Measurements from ENCODE around the gene ADAMTS17.

The ADAMTS17 gene

GRCh38 chr15:100266166-100266565 is 75.6 kb downstream of the ADAMTS17 start:
- no peak for DNase-seq

DNA sequence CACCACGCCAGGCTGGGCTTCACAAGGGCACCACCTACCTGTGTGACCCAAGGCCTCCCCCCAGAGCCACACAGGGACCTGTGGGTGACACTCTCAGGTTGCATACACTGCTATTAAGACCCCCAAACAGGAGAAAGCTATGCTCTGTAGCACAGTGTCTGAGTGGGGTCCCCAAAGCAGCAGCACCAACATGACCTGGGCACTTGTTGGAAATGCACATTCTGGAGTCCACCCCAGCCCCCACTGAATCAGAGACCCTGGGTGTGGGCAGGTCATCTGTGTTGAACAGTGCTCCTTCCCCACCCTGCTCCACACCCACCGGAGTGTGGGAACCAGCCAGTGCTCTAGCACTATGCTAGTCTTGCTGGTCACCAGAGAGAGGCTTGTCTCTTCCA is 76.1 kb downstream of the ADAMTS17 start:
- no peak for DNase-seq

DNA sequence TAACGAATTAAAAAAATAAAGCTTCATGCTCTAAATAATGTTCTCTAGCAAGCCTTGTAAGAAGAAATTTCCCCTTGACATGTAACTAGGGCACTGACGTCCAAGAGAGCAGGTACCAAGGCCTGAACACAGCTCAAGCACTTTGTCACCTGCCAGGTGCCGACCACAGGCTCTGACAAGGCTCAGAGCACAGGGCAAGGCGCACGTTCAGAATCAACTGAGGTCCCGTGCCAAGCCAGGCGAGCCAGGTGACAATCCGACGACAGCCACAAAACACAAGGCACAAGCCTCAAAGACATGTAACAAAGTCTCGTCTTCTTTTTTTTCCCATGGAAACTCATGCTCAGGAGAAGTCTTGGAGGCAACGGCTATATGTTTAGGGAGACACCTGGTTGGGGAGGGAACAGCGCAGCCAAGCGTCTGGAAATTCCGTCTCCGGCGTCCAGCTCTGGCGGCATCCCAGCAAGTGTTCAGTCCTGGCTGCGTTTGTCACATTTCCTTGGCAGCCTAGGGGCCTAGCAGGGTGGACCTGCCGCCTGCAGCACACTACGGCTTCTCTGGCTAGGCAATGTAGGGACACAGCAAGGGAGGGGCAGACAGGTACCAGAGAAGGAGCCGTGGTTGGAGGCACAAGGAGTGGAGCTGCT is 76.7 kb downstream of the ADAMTS17 start:
- no peak for DNase-seq

GRCh38 chr15:100263721-100264455 is 77.9 kb downstream of the ADAMTS17 start:
- no peak for DNase-seq

DNA sequence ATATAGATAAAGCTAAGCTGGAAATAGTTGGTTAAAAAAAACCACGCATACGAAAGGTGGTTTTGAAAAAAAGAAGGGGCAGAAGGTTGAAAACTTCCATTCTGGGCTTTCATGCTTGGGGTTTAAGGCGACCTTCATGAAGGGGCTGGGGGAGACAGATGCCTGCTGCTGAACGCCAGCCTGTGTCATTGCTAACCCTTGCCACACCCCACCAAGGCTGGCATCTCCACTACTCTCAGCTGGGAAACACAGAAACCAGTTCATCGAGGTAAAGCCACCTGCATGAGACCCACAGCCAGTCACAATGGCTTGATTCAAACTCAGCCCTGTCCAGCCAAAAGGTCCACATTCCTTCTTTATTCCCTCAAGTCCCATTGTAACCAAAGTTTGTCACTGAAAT is 78.7 kb downstream of the ADAMTS17 start:
- DNase-seq = no peak

- no peak for DNase-seq
Measured at GRCh38 chr15:100261302-100262240, 80.2 kb downstream of the ADAMTS17 start.

GRCh38 chr15:100259266-100259665 is 82.5 kb downstream of the ADAMTS17 start:
- no peak for DNase-seq

- no peak for DNase-seq
Measured at GRCh38 chr15:100256970-100257650, 84.7 kb downstream of the ADAMTS17 start.

DNA sequence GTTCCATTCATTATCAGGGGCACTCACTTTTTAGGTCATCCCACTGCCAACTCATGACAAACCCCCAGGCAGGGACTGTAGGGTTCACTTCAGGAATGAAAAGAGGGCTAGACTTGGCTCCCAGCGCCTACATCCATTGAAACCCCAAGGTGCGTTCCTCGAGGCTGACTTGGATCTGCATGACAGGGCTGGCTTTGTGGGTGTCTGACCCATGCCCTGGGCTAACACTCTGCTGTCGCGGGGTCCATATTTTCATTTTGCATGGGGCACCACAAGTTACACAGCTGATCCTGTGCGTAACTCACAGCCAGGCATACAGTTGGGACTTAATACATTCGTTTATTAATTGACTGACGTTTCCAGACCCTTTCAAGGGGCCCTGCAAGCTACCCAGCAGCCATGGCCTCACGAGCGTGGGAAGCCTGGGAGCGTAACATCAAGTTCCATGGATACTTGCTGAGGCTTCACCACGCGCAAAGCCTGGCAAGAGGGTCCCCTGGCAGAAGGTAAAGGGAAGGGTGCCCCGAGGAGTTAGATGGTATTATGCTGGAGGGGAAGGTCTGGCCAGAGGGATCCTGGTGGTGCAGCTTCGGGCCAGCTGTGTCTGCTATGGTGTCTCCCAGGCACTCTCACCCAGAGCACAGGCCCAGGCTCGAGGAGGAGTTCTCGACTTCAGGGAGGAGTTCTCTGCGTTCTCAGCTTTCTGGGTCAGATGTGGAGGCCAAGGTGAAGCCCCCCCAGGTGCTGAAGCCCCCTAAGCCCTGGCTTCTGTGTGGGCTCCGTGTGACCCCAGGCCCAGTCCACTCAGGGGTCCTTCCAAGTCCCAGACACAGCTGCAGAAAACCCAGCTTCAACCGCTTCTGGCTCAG is 85.4 kb downstream of the ADAMTS17 start:
- DNase-seq = no peak

DNA sequence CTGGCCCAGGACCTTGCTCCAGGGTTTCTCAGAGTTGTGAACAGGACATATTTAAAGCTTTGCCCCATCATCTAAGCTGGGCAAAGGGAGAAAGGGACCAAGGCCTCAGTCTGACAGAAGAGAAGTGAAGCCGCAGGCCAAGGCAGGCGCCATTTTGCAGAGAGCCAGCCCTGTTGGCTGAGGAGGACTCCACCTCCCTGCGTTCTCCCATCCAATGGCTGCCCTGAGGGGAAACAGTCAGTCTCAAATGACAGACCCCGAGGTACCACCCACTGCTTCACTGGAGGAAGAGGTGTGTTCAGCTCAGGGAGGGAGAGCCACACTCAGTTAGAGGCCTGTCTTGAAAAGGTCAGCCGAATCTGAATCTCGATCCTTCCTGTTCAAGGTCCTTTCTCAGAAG is 86.1 kb downstream of the ADAMTS17 start:
- no peak for DNase-seq

DNA sequence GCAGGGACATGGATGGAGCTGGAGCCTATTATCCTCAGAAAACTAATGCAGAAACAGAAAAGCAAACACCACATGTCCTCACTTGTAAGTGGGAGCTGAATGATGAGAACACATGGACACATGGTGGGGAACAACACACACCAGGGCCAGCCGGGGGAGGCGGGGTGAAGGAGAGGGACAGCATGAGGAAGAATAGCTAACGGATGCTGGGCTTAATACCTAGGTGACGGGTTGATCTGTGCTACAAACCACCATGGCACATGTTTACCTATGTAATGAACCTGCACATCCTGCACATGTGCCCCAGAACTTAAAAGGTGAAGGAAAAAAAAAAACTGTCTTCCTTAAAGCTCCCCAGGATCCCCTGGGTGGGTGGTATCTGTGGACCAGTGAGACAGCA is 87.1 kb downstream of the ADAMTS17 start:
- no peak for DNase-seq

DNA sequence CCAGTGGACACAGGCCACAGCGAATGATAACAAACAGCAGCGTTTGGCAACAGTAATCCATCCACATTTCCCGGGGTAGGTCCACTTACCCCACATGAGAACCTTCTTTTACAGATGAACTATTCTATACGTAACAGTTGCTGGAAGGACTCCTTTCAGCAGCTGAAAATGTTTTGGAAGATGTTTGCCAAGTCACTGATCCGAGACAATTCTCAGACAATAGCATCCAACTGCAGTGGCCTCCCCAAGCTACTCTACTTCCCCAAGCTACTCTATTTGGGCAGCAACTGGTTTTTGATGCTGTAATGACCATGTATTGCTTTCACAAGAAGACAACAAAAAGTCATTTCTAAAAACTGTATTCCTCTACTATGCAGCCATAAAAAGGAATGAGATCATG is 87.5 kb downstream of the ADAMTS17 start:
- no peak for DNase-seq

DNA sequence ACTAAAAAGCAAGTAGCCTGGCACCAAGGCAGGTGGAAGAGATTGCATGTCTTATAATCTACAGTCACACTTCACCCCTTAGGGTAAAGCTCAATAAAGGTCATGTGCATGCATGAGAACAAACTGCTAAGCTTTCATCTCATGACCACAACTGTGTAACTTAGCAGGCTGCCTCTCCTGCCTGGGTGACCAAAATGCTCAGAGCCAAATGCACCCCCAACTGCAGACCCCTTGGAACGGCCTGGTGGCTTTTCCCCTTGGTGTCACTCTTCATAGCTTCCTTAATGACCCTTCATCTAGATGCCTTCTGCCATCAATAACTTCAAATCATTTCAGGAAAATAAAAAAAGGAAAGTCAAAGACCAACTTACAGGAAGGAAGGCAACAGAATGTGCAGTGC is 88.1 kb downstream of the ADAMTS17 start:
- DNase-seq = no peak

DNA sequence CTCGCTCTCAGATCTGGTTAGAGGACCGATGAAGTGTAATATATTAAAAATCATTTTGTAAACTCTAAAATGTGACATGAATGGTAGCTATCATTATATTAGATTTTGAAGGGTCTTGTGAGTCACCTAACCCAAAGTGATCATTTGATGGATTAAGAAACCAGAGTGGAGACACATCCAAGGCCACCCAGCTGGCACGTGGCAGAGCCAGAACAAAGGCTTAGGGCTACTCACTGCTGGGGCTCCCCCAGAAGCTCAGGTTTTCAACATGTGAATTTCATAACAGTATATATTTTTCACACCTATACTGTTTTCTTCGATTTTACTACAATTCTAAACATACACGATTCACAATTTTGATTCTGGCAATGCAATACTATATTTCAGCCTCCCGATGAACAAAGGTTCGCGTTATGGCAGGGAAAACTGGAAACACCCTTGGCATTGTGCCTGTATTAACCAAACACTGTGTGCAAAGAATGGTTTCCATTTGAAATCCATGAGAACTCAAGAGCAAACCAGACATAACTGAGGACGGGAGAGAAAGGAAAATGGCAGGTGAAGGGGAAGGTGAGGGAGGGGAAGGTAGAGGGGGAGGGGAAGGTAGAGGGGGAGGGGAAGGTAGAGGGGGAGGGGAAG is 88.9 kb downstream of the ADAMTS17 start:
- DNase-seq = no peak

GRCh38 chr15:100252359-100252758 is 89.4 kb downstream of the ADAMTS17 start:
- DNase-seq = no peak

- DNase-seq = no peak
Measured at GRCh38 chr15:100250176-100250800, 91.5 kb downstream of the ADAMTS17 start.

DNA sequence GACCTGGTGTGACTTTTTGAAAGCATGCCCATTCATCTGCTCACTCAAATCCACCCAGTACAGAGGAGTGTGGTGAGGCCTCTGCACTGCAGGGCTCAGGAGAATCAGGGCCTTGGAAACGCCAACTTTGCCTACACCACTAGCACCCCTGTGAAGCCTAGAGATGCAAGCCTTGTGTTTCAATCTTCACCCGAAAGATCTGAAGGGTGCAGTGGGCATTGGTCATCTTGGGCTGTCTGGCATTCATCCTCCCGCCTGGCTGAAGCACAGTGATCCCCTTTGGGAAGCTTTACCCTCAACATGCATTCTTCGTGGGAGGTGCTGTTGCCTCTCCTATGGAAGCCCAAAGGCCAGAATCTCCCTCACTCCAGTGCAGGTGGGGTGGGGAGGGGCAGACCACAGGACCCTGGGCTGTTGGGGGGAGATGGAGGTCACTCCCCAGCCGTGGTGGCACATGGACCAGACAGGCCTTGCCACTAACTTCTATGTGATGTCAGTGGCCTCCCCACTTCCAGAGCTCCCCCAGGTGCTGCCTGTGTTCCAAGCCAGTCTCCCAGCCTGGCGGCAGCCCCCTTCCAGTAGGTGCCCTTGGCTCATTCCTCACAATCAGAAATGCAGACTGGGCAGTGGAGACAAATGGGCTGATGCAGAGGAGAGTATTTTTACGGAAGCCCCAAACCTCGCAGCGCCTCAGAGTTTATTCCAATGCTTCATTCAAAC is 92.5 kb downstream of the ADAMTS17 start:
- DNase-seq = no peak

DNA sequence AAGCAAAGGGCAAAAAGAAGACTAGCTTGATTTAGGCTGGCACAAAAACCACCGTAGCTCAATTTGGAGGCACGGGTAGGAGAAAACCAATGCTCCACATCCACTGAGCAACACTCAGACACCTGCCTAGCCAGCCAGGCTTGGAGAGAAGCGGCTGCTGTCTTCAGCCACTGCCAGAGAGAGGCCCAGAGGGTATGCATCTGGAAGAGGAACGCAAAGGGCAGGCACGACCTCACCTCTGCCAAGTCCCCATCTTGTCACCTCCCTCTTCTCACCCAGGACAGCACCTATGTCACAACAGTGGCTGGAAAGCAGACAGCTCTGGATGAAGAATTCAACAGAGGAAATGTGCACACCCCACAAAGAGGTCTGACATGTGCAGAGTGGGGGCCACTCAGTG is 93.5 kb downstream of the ADAMTS17 start:
- no peak for DNase-seq

DNA sequence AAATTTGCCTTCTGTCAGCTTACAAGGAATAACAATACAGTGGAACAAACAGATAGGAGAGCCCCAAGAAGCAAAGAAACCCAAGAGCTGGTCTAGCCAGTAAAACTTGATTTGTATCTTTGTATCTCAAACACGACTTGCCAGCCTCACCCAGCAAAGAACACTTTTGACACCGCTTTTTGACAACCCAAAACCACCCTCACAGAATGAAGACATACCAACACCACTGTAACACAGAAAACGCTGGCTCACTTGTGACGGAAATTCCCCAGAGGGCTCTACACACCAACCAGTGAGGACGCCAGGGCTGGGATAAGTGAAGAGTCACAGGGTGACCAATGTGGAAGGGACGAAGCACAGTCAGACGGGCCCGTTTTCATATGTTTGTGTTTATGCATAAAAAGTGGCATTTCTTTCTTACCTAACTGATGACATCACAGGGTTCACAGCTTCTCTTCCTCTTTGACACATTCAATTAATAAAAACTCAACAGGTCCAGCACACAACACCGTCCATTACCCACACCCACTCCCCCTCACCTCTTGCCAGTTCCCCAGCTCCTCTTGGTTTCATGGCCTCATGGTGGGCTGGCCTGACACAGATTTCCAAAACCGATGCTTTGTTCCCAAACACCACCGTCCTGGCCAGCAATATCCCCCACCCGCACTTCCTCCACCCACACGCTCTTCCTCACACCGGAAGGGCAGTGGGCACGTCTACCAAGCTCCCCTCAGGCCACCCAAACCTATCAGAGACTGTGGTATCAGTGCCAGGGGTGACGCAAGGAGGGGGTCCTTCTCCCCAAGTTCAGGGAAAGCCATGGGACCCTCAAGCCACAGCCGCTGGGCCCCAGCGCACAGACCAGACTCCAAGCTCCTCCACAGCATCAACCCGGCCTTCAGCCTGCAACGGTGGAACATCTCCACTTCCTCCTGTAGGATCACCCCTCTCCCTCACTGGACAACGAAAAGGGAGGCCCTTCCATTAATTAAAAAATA is 94.2 kb downstream of the ADAMTS17 start:
- DNase-seq = no peak
